GM21576 (cell line): ENCODE results near the gene MSRB3.

Source experiments
- ATAC-seq: cut with Tn5 transposase; IDR thresholded peaks from one replicate; pipeline ENCODE4 v1.9.1; 2021; ENCODE audit warnings: mild to moderate bottlenecking, moderate library complexity; ENCODE audit not compliant: unreplicated experiment

MSRB3 gene

DNA sequence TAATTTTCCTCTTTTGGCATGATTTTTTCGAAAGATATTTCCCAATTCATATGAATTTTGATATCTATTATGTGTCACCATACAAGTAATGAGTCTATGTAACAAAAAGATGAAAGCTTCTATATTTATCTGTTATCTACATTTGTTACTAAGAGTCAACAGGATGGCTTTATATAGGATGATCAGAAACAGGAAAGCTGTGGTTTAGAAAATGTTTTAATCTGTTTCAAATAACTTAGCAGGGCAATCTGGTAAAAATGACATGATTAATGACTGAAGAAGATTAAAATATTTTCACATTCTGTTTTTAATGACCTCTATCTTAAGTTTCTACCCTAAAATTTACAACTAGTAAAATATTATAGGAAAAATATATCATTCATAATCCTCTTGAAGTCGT lies 105.8 kb downstream of the MSRB3 start:
- no peak for ATAC-seq

DNA sequence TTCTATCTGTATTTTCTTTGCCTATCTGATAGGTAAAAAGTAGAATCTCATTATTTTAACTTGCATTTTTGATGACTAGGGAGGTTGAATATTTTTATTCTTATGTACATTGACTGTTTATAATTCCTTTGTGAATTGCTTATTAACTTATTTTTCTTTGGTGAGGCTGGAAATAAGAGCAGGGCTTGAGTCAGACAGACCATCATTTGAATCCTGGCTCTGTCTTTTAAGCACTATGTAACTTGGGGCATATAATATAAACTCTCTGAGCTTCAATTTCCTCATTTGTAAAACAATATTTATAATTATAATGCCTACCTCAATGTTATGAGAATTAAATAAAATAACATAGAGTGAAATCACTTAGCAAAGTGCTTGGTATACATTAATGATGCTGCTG lies 108.9 kb downstream of the MSRB3 start:
- no peak for ATAC-seq

- no peak for ATAC-seq
Observed at GRCh38 chr12:65389436-65389835, 111.0 kb downstream of the MSRB3 start.

DNA sequence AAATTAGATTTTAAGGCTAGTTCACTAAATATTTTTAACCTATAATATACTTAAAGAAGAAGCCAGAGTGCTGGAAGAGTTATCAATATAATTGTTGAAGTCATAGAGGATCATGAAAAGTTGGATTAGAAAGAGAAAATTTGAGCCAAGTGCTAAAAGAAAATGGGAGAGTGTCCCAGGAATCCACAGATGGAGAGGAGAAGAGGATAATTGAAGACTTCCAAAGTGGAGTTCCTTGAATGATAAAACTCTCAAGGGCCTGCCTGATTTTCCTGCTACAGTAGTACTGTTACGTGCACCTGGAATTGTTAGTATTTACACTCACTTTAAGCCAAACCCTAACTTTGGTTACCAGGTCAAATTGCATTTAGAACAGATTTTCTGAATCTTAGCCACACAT lies 113.2 kb downstream of the MSRB3 start:
- no peak for ATAC-seq

GRCh38 chr12:65392491-65392890 lies 114.0 kb downstream of the MSRB3 start:
- no peak for ATAC-seq

DNA sequence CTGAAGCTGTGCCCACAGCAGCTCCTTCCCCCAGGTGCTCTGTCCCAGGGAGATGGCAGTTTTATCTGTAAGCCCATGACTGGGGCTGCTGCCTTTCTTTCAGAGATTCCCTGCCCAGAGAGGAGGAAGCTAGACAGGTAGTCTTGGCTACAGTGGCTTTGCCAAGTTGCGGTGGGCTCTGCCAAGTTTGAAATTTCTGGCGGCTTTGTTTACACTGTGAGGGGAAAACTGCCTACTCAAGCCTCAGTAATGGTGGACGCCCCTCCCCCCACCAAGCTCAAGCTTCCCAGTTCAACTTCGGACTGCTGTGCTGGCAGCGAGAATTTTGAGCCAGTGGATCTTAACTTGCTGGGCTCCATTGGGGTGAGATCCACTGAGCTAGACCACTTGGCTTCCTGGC lies 124.7 kb downstream of the MSRB3 start:
- ATAC-seq: no peak

- no peak for ATAC-seq
Observed at GRCh38 chr12:65407388-65408149, 129.1 kb downstream of the MSRB3 start.

GRCh38 chr12:65408441-65408840 lies 130.0 kb downstream of the MSRB3 start:
- no peak for ATAC-seq

- ATAC-seq: no peak
Observed at GRCh38 chr12:65409726-65410125, 131.2 kb downstream of the MSRB3 start.

DNA sequence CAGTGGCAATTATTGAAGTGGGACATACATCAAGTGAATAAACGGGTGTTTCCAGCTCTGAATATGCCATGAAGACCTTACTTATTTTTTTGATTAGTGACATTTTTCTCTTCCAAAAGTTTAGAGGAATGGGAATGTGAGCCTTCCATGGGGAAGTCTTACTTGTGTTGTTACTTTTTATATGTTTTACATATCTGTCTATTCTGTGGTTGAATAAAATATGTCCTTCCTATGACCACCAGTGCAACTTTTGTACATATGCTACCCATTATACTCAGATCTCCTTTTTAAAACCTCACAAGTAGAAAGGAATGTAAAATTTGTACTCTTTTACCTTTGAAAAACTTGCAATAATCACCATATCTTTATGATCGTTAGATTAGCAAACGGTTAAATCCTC lies 132.7 kb downstream of the MSRB3 start:
- no peak for ATAC-seq

- ATAC-seq: no peak
Observed at GRCh38 chr12:65414526-65414925, 136.0 kb downstream of the MSRB3 start.

DNA sequence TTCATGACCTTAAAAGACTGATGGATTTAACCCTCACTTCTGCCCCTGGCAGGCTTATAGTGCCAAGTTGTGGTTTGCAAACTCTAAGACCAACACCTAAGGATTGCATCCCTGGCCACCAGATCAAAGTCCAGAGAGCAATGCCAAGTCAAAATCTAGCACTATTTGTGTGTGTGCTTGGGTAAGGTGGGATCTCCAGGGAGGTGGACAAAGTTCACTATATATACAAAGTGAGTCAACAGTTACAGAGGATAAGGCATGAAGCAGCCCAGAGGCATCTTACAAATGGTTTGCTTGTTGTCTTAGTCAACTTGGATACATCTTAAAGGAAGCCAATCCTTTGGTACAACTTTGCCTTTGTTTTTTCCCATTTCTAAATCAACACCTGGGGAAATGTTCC lies 137.3 kb downstream of the MSRB3 start:
- ATAC-seq: no peak

DNA sequence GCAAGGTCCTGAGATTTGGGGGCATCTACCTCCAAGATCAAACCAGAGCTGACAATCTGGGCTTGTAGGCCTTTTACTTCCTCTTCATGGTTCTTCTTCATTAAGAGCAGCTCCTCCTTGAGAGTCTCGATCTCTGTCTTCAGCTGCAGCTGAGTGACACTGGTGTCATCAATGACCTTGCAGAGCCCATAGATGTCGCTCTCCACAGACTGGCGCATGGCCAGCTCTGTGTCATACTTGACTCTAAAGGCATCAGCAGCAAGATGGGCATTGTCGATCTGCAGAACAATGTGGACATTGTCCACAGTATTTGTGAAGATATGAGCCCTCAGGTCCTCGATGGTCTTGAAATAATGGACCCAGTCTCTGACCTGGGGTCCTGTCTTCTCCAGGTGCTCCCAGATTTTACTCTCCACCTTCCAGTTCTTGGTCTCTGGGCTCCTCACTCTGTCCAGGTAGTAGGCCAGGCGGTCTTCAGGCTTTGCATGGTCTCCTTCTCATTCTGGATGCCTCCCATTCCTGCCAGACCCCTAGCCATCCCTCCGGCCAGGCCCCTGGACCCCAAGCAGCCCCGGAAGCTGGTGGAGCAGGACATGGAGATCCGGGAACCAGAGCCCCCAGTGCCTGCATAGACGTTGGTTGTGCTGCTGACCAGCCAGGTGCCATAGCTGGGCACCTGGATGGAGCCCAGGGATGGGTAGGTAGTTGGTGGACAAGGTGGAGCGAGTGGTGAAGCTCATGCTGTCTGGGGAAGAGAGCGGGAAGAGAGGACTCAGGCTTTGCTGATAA lies 141.0 kb downstream of the MSRB3 start:
- ATAC-seq: no peak

GRCh38 chr12:65420941-65421340 lies 142.5 kb downstream of the MSRB3 start:
- ATAC-seq: no peak

DNA sequence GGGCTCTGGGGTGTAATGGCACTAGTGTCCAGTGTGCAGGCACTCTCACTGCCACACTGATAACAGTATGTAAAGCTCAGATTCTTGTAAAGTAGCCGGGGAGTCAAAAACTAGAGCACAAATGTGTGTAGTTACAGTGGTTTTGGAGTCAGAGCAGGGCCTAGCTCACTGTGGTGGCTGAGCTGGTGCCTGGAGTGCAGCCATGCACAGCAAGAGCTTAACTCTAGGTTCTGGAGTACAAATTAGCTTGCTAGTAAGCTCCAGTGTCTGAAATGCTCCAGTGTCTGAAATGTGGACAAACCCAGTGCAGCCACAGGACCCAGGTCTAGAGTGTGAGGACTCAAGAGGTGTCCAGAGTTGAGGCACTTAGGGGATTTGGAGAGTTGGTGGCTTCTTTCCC lies 149.2 kb downstream of the MSRB3 start:
- ATAC-seq: no peak

DNA sequence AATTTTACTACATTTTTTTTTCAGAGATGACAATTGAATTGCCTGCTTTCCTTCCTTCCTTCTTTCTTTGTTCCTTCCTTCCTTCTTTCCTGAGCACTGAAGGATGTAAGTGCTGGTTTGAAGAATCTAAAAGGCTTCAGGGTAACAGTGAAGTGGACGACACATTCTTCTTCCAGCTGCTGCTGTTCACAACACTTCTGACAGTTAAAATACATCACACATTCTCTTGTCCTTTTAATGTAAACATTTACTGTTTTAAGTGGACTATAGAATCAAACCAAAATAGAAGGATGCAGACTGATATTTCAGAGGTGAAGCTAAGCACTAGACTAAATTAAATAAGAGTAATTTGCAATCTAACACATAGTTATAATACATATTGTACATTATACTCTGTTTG lies 151.5 kb downstream of the MSRB3 start:
- no peak for ATAC-seq

GRCh38 chr12:65430571-65431306 lies 152.3 kb downstream of the MSRB3 start:
- no peak for ATAC-seq

DNA sequence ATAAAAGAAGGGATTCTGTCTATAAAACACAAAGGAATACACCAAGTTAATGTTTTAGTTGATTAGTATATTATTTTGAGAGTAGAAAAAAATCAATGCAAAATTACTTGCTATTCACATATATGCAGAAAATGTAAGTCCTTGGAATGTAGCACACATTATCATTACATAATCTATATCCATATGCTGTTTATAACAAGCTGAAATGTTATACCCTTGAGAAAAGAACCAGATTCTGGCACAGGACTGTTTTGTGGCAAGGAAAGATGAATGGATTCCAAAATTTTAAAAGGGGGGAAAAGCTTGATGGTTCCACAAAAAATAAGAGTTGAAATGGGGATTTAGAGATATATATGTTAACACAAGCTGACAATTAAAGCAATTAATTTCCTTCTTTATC lies 153.6 kb downstream of the MSRB3 start:
- ATAC-seq: no peak

GRCh38 chr12:65432651-65433050 lies 154.2 kb downstream of the MSRB3 start:
- ATAC-seq: no peak

DNA sequence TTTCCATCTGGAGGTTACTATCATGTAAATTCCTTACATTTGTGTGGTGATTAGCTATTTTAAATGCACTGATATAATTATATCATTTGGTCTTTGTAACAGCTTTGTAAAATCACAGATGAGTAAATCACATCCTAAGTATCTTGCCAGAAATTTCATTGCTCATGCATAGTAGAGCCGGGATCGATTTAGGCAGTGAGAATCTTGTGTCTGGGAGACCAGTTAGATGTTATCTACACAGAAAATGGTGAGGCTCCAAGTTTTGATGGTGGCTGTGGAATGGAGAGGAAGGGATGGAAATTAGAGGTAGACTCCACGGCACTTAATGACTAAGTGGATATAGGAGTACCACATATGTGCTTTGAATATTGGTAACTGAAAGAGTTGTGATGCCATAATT lies 156.3 kb downstream of the MSRB3 start:
- no peak for ATAC-seq

DNA sequence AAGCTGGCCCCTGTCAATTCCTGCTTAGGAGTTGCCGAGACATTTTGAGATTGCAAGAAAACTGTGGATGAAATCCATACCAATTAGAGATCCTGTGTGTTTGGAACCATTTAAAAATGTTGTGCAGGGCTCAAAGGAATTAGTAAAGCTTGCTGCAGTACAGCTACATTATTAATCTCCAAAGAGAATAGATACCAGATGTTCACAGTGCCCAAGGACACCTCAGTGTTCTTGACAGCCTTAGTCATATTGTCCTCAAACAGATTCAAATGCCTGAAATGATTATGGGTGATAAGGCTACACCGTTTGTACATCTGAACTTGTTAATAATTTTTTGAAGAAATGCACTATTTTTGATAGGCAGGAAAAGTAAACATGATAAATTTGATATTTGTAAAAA lies 164.6 kb downstream of the MSRB3 start:
- ATAC-seq: no peak

- ATAC-seq: no peak
Observed at GRCh38 chr12:65444996-65445395, 166.5 kb downstream of the MSRB3 start.
